ENCODE measurements around the gene SPX.

Gene SPX

GRCh38 chr12:21526053-21526452 is at the start of gene SPX:
Gene SPX (plus strand): TSS chr12:21526296. CDS start chr12:21526473, 177 bp downstream.
- no peak for DNase-seq (ENCODE audit: low spot score)

DNA sequence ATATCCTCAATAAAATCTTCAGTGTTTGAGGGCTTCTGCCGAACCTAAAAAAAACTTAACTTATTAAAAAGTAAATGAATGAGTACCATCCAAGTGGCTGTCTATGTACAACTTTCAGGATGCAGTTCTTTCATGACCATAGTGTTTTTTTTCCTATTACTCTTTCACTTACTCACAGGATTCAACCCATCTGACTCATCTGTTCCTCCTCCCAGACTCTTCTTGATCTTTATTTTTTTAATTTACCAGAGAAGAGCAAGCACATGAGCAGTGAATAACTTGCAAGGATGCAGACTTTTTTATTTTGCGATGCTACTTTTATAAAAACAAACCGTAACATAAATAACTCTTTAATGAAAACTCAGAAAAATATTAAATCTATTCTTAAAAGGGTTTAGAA is 49.1 kb upstream of the SPX start:
- DNase-seq (ENCODE audit: low spot score): peak; percentile 24

DNA sequence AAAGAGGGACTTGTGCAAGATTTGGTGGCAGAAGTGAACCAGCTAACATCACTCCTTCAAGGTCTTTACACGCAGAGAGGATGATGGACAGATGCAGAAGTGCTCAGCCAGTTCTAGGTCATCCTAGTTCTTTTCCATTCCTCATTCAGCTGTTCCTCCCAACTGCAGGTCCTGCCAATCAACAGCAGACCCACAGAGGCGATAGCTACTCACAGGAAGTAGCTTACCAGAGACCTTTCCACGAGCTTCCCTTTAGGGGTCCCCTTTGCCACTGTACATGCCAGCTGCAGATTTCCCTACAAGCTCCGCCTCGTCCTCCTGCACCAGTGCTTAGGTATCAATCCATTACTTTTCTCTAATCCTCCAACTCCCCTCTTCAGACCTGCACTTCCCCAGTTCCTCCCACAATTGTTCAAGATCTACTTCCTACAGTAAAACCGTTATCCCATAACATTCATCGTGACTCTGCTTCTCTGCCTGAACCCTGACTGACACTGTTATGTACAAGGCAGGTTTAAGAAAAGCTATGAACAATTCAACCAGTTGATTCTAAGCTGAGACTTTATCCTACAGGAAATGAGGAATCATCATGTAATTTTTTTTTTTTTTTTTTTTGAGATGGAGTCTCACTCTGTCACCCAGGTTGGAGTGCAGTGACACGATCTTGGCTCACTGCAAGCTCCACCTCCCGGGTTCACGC is 47.2 kb upstream of the SPX start:
- DNase-seq (ENCODE audit: low spot score): no peak

GRCh38 chr12:21483531-21483930 is 42.6 kb upstream of the SPX start:
- DNase-seq (ENCODE audit: low spot score): no peak

DNA sequence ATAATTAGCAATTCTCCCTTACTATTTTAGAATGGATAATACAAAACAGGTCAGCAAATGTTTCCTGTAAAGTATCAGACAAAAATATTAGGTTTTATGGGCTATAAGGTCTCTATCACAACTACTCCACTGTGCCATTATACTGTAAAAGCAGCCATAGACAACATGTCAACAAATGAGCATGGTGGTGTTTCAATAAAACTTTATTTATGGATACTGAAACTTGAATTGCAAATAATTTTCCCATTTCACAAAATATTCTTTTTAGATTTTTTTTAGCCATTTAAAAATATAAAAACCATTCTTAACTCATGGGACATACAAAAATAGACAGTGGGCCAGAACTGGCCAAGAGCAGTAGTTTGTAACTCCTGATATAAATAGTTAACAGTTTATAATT is 40.1 kb upstream of the SPX start:
- no peak for DNase-seq (ENCODE audit: low spot score)

GRCh38 chr12:21499765-21500164 is 26.3 kb upstream of the SPX start:
- DNase-seq (ENCODE audit: low spot score): no peak

DNA sequence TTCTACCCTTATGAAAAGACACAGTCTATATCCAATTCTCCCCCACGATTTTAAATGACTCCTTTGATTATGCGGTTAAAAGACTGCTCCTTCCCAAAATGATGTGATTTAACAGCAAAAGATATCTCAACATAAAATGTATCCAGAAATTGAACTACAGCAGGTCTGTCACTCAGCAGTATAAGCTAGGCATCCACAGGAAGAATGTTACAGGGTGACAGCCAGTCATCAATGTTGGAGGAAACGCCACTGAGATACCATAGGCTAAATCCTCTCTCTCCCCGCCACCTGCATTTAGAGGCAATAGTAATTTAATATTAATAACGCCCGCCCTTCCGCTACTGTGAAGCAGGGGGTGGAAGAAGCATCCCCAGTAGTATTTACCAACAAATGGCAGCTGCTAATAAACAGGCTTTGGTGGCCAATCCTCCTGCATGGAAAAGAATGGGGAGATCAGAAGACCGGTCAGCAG is 25.3 kb upstream of the SPX start:
- DNase-seq (ENCODE audit: low spot score): peak; percentile 11

DNA sequence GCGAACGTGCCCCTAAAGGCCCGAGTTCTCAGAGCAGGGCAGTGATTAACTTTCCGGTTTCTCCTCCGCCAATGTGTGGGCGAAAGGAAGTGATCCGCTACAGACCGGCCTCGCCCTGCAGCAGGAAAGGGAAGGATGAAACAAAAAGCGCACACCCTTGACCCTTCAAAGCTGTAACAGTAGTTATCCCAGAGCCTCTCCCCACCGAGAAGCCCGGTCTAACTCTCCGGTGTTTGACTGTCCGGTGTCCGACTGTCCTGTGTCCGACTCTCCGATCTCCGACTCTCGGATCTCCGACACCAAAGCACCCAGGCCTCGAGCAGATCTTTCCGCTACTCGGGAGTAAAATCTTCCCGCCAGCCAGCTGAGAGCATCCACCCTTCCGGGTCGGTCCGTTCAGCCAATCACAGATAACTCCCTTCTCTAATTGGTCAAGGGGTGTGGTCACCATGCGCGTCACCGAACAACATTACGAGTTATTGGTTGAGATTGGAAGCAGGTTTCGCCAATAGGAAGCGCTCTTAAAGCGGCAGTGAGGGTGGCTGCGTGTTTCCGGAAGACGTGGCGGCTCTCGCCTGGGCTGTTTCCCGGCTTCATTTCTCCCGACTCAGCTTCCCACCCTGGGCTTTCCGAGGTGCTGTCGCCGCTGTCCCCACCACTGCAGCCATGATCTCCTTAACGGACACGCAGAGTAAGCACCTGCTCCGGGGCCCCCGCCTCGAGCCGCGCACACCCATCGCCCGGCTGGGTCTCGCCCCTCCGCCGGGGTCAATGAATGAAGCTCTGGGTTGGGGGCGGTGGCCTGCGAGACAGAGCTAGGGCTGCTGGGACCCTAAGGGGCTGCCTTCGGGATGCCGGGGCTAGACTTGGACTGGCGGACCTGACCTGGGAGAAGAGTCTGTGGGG is 24.6 kb upstream of the SPX start, which contains the start of the genes GOLT1B and RECQL:
TSS of gene GOLT1B (plus strand) at position 532 of the 906 bp plus-strand sequence. CDS start at position 667, 135 bp downstream.
TSS of gene RECQL (minus strand) at position 378 of the 906 bp plus-strand sequence. CDS start 2,065 bp downstream, outside the sequence.
- DNase-seq (ENCODE audit: low spot score): peak; percentile 98

GRCh38 chr12:21502164-21502496 is 24.0 kb upstream of the SPX start:
- DNase-seq (ENCODE audit: low spot score): peak; percentile 27

GRCh38 chr12:21502872-21503271 is 23.2 kb upstream of the SPX start:
- DNase-seq (ENCODE audit: low spot score): no peak

GRCh38 chr12:21505888-21506287 is 20.2 kb upstream of the SPX start:
- DNase-seq (ENCODE audit: low spot score): no peak

GRCh38 chr12:21507849-21508248 is 18.2 kb upstream of the SPX start:
- DNase-seq (ENCODE audit: low spot score): no peak

- peak; percentile 41 for DNase-seq (ENCODE audit: low spot score)
These were observed 16.3 kb upstream of the SPX start for GRCh38 chr12:21509768-21510167.

DNA sequence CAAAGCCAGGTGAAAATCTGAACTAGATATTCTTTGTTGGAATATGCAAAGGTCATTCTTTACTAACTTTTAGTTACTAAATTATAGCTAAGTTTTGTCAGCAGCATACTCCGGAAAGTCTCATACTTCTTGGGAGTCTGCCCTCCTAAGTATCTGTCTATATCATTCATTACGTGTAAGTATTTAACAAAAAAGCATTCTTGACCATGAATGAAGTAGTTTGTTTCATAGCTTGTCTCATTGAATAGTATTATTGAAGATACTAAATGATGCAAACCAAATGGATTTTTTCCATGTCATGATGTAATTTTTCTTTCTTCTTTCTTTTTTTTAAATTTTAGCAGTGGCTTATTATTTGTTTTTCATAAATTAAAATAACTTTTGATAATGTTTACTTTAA is 9.8 kb upstream of the SPX start:
- no peak for DNase-seq (ENCODE audit: low spot score)

DNA sequence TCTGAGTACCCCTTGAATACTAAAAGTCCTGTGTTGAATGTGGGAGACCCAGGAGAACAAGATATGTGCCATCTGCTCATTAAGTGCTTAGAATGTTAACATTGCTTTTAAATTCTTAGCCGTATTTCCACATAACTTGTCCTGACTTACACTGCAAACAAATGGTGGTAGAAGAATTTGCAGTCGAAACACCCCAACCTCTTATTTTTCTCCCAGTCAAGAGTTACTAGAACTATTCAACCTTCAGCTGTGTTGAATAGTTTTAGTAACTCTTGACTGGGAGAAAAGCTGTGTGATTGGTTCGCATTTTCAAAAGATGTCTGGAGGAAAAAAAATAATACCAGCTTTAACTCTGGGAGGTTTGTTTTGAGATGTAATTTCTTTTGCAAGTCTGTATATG is 7.6 kb upstream of the SPX start:
- DNase-seq (ENCODE audit: low spot score): no peak

GRCh38 chr12:21521541-21521940 is 4.6 kb upstream of the SPX start:
- DNase-seq (ENCODE audit: low spot score): no peak

GRCh38 chr12:21523148-21523547 is 2.9 kb upstream of the SPX start:
- no peak for DNase-seq (ENCODE audit: low spot score)

- no peak for DNase-seq (ENCODE audit: low spot score)
These were observed 737 bp downstream of the SPX start for GRCh38 chr12:21526721-21527345.

DNA sequence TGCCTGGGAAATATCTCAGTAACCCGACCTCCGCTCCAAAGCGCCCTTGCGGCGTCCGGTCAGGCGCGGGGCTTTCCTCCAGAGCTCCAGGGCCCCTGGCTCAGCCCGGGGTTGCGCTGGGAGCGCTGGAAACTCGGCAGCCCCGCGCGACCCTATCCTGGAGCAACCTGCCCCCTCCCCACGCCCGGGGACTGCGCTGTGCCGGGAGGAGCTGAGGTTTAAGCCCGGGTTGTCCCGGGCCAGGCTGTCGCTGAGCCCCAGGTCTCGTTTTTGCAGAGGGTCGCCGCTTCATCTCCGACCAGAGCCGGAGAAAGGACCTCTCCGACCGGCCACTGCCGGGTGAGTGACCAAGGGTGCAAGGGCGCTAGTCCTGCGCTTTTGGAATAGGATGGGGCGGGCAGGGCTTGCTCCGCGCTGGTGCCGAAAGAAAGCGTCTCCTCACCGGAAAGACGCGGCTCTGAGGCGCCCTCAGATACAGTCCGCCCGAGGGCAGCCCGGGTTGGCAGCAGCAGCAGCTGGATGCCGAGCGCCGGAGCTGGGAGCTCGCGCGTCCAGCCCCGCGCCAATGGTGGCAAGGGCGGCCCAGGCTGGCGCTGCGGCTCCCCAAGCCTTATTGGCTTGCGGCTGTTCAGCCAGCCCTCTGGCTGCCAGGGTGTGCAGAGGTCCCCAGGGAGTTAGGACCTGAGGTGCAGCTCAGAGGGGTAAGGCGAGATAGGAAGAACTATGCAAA is 1.5 kb downstream of the SPX start:
- DNase-seq (ENCODE audit: low spot score): peak; percentile 72

- DNase-seq (ENCODE audit: low spot score): no peak
These were observed 2.9 kb downstream of the SPX start for GRCh38 chr12:21528953-21529352.

DNA sequence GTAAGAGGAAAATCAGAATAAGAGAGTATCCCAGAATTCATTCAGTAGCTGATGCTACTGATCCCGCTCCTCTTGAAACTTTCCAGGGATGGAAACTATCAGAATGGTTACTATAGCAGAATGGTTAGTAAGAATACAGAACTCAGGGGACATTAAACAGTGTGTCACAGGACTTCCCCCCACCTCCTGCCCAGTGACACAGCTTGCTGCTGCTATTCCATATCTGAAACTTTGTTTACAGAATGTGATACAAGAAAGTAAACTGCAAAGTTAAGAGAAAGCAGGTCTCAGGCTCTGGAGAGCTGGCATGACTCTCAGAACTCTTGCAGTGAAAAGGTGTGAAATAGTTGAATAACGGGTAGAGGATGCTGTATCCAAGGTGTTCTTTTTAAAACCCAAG is 3.4 kb downstream of the SPX start:
- no peak for DNase-seq (ENCODE audit: low spot score)

All from activated CD4-positive, alpha-beta T cell treated with anti-CD3 and anti-CD28 coated beads, Interleukin-2, Interleukin-4, amounts not matched to agents 100 ng/mL and 50 ng/mL, durations not matched to agents 16 hours and 8 hours (primary cell).